ENCODE data around the gene C22orf39.

DNA sequence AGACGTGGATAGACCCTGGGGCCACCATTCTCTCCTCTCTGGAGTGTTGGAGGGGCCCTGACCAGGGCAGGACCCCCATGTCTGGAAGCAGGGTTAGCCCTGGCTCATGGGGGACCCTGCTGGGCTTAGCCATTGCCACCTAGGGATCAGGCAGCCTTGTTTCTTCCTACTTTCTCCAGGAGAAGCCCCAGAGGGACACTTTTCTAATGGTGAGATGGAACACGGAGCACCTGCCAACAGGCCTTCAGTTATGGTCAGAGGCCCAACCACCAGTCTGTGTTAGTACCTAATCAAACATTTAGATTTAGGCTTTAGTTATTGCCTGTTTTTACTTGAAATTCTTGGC, 1.9 kb upstream of the C22orf39 start:
- TF ChIP-seq POLR2AphosphoS5 (IDR thresholded peaks at IDR 0.05; ENCODE audit: low read depth, low read length) (no peak), TAF1 (IDR thresholded peaks at IDR 0.05; ENCODE audit: borderline replicate concordance, low read depth, low read length) (no peak)

Data from GM12892 (cell line).